ENCODE measurements around the gene UBXN4. TPM values are rescaled to one million over a fixed set of nuclear protein-coding genes. Genes with fewer than 3 reads are reported as not detected.
A peak's percentile ranks its signal among the peaks of the same experiment; 100 is the strongest.

Gene UBXN4
- total and polyA plus RNA-seq, 2 of the 13 experiments (the other 11 are each of a cell fraction or from before 2014, with no cell fraction given), result 74.2 to 104 TPM

GRCh38 chr2:135797497-135798274 lies 56.0 kb downstream of the UBXN4 start (continued):
- TF ChIP-seq NFAT5 (CRISPR knock-in tag; IDR thresholded peaks at IDR 0.05) (no peak), ZFP36 (IDR thresholded peaks at IDR 0.05; ENCODE audit: borderline replicate concordance, low read depth, low read length, partially characterized antibody) (no peak), ZNF225 (CRISPR knock-in tag; IDR thresholded peaks at IDR 0.05) (0 out of 2 replicates have a peak, but pooled peaks have one; percentile 36), TFE3 (CRISPR knock-in tag; IDR thresholded peaks at IDR 0.05) (no peak), ZNF552 (CRISPR knock-in tag; IDR thresholded peaks at IDR 0.05; ENCODE audit: borderline replicate concordance) (no peak), HMG20B (CRISPR knock-in tag; conservative IDR thresholded peaks at IDR 0.05) (no peak), CEBPG (CRISPR knock-in tag; IDR thresholded peaks at IDR 0.05) (peak; percentile 80), ZSCAN25 (CRISPR knock-in tag; IDR thresholded peaks at IDR 0.05) (no peak), NFIB (CRISPR knock-in tag; IDR thresholded peaks at IDR 0.05; ENCODE audit: borderline replicate concordance) (no peak)
- TF ChIP-seq, protein P1, sequence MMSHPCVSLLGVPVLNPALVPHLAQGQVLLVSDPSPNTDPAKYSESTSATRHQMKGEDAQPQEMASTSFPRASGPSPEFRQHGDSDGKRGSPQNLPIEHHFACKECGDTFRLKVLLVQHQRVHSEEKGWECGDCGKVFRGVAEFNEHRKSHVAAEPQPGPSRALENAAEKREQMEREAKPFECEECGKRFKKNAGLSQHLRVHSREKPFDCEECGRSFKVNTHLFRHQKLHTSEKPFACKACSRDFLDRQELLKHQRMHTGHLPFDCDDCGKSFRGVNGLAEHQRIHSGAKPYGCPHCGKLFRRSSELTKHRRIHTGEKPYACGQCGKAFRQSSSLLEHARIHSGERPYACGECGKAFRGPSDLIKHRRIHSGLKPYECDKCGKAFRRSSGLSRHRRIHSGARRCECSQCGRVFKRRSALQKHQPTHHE (CRISPR knock-in tag; IDR thresholded peaks at IDR 0.05; ENCODE audit: borderline replicate concordance), result no peak
- TF ChIP-seq, protein P2, sequence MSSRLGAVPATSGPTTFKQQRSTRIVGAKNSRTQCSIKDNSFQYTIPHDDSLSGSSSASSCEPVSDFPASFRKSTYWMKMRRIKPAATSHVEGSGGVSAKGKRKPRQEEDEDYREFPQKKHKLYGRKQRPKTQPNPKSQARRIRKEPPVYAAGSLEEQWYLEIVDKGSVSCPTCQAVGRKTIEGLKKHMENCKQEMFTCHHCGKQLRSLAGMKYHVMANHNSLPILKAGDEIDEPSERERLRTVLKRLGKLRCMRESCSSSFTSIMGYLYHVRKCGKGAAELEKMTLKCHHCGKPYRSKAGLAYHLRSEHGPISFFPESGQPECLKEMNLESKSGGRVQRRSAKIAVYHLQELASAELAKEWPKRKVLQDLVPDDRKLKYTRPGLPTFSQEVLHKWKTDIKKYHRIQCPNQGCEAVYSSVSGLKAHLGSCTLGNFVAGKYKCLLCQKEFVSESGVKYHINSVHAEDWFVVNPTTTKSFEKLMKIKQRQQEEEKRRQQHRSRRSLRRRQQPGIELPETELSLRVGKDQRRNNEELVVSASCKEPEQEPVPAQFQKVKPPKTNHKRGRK (CRISPR knock-in tag; IDR thresholded peaks at IDR 0.05), result no peak

Data from HepG2 (cell line).